ENCODE data around the gene PSMD7. TPM values are rescaled to one million over a fixed set of nuclear protein-coding genes. Genes with fewer than 3 reads are reported as not detected.
A peak's percentile ranks its signal among the peaks of the same experiment; 100 is the strongest.

PSMD7 gene
- total RNA-seq, 6 experiments from 2014 or later: 39.2 to 53.3 (median 45.2) TPM

DNA sequence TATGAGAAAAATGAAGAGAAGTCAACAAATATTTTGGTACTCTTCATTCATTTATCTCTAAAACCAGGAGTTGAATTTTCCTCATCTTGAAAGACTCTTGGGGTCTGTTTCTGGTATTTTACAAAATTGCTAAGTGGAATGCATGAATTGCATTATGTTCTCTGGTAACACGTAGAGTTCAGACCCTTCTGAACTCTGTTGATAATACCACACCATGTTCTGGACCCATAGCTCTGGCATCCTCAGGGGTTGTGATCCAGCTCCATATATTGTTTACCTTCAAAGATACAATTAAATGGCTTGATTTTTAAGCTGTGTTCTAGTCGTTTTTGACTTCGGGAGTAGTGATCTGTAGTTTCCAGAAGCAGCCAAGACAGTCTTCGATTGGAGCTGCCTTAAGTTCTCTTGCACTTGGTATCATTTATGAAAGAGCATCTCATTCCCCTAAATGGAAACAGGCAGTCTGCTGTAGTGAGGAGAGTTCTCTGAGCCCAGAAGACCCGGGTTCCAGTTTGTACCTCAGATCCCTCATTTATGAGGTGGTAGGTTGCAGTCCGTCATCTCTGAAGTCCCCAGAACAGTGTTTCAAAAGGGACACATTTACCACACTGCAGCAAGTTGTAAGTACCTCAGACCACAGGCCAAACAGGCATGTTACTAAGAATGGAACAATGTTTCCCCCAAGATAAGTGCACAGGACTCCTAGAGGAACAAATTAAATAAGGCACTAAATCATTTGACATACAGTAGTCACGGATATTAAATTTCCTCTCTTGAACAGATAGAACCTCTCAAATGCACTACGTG is 9.6 kb downstream of the PSMD7 start:
- intact Hi-C loops (cut with DNase I): loop anchor here in 1 of 2 donors (10.0 kb wide), 1 partner anchor 129 kb away; no protein-coding TSS in a partner anchor
- no peak for DNase-seq
- TF ChIP-seq, protein P1, sequence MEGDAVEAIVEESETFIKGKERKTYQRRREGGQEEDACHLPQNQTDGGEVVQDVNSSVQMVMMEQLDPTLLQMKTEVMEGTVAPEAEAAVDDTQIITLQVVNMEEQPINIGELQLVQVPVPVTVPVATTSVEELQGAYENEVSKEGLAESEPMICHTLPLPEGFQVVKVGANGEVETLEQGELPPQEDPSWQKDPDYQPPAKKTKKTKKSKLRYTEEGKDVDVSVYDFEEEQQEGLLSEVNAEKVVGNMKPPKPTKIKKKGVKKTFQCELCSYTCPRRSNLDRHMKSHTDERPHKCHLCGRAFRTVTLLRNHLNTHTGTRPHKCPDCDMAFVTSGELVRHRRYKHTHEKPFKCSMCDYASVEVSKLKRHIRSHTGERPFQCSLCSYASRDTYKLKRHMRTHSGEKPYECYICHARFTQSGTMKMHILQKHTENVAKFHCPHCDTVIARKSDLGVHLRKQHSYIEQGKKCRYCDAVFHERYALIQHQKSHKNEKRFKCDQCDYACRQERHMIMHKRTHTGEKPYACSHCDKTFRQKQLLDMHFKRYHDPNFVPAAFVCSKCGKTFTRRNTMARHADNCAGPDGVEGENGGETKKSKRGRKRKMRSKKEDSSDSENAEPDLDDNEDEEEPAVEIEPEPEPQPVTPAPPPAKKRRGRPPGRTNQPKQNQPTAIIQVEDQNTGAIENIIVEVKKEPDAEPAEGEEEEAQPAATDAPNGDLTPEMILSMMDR (IDR thresholded peaks at IDR 0.05): no peak
- no peak for TF ChIP-seq POLR2A (IDR thresholded peaks at IDR 0.05)
- Histone ChIP-seq H3K9me3 (no peaks in the 10 kb centered on the region), H3K4me3 (no peak overlapping the region), H3K4me1 (no peaks in the 10 kb centered on the region), H3K27ac (no peak overlapping the region), H3K27me3 (no peaks in the 10 kb centered on the region), H3K36me3 (peaks cover 15 to 57% (median 38%) of the 10 kb centered on the region in 4 donors)
- WGBS (ENCODE audit: insufficient coverage, low coverage, low lambda C conversion rate, missing lambda C conversion rate): 62% methylated on average over 8 of the region's 8 CpGs
- no peak for ATAC-seq

DNA sequence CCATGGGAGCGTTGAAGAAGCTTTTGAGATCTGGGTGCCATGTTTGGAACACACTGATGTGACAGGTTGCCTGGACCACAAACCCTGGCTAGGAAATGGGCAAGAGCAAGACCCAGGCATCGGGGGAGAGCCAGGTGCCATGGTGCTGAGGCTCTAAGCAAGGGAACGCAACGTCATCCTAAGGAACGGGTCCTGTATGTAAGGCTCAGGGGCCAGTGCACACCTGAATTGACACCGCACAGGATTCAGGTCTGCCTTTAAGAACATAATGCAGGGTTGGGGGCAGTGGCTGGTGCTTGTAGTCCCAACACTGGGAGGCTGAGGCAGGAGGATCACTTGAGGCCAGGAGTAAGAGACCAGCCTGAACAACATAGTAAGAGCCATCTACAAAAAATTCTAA is 10.8 kb downstream of the PSMD7 start:
- intact Hi-C loops (cut with DNase I): loop anchor here in 1 of 2 donors (10.0 kb wide), 1 partner anchor 127 kb away; no protein-coding TSS in a partner anchor
- no peak overlapping the region for H3K27ac ChIP-seq
- H3K9me3 ChIP-seq: no peaks in the 10 kb centered on the region
- H3K4me3 ChIP-seq: no peak overlapping the region
- peaks cover 15 to 45% (median 28%) of the 10 kb centered on the region in 4 donors for H3K36me3 ChIP-seq
- TF ChIP-seq, protein P1 (IDR thresholded peaks at IDR 0.05): no peak
- no peak for TF ChIP-seq POLR2A (IDR thresholded peaks at IDR 0.05)
- H3K27me3 ChIP-seq: no peaks in the 10 kb centered on the region
- WGBS (ENCODE audit: insufficient coverage, low coverage, low lambda C conversion rate, missing lambda C conversion rate): no CpG with 5 or more reads among the region's 6 CpGs
- H3K4me1 ChIP-seq: no peaks in the 10 kb centered on the region
- no peak for DNase-seq
- peak in 1 of 4 donors; percentile 4 for ATAC-seq

DNA sequence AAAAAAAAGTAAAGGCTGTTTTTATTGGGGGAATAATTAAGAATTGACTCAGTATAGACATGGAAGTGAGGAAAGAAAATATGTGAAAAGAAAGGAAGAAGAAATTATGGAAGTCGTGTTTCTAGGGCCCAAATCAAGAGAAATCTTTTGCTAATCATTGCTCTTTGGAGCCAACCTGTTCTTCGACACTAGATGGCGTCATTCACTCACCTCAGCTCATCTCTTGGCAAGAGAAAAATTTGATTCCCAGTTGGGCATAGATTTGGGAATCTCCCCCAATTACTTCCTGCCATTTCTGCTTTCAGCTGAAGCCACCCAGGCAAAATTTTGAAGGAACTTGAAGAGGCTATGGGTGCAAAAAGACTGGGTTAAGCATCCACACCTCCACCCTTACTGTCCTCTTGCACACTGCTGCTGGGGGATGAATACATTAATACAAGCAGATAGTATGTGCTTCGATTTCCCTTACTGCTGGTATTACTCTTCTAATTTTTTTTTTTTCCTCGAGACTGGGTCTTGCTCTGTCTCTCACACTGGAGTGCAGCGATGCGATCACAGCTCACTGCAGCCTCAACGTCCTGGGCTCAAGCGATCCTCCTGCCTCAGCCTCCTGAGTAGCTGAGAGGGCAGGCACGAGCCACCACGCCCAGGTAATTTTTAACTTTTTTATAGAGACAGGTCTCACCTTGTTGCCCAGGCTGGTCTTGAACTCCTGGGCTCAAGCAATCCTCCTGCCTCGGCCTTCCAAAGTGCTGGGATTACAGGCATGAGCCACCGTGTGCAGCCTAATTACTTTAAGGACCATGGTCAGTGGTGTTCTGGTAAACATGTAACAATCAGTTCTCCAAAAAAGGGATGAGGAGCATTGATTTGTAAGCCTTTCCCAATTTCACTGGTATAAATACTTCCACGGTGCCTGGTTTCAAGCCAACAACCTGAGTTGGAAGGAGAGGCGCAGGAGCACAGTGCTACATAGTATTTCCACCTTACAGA is 13.5 kb downstream of the PSMD7 start:
- intact Hi-C loops (cut with DNase I): loop anchor here in 1 of 2 donors (10.0 kb wide), 1 partner anchor 125 kb away; no protein-coding TSS in a partner anchor
- Histone ChIP-seq H3K27ac (no peak overlapping the region), H3K27me3 (no peaks in the 10 kb centered on the region), H3K9me3 (no peaks in the 10 kb centered on the region), H3K4me3 (no peak overlapping the region), H3K4me1 (no peaks in the 10 kb centered on the region), H3K36me3 (peaks cover 0 to 18% (median 10%) of the 10 kb centered on the region in 4 donors)
- no peak for DNase-seq
- TF ChIP-seq, protein P1 (IDR thresholded peaks at IDR 0.05): peak; percentile 65 to 79 (median 74)
- no peak for TF ChIP-seq POLR2A (IDR thresholded peaks at IDR 0.05)
- WGBS (ENCODE audit: insufficient coverage, low coverage, low lambda C conversion rate, missing lambda C conversion rate): 59% methylated on average over 12 of the region's 15 CpGs
- peak; percentile 77 to 85 (median 82) for ATAC-seq

DNA sequence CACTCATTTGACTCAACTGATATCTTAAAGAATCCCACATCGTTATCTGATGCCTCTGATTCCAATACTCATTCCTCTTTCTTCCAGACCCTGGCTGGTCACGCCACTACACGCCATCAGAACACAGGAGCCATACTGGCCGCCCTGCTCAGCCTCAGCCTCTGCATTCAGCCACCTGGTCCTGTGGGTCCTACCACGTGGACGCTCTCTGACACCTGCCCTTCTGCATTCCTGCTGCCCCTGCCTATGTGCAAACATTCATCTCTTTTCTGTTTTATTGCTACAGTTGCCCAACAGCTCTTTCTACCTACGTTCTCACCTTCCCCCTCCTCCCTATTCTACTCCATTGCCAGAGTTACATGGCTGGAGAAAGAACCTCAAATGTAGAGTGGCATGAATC is 18.4 kb downstream of the PSMD7 start:
- Histone ChIP-seq H3K36me3 (no peaks in the 10 kb centered on the region), H3K9me3 (no peaks in the 10 kb centered on the region), H3K27me3 (no peaks in the 10 kb centered on the region), H3K4me1 (no peaks in the 10 kb centered on the region), H3K4me3 (no peak overlapping the region), H3K27ac (no peak overlapping the region)
- no peak for DNase-seq
- TF ChIP-seq, protein P1 (IDR thresholded peaks at IDR 0.05): no peak
- TF ChIP-seq POLR2A (IDR thresholded peaks at IDR 0.05): no peak
- 92% methylated on average over 7 of the region's 7 CpGs for WGBS (ENCODE audit: insufficient coverage, low coverage, low lambda C conversion rate, missing lambda C conversion rate)
- no peak for ATAC-seq
- intact Hi-C loops (cut with DNase I): no loop called here
